ENCODE measurements around the gene UBN1.
A peak's percentile ranks its signal among the peaks of the same experiment; 100 is the strongest.

DNA sequence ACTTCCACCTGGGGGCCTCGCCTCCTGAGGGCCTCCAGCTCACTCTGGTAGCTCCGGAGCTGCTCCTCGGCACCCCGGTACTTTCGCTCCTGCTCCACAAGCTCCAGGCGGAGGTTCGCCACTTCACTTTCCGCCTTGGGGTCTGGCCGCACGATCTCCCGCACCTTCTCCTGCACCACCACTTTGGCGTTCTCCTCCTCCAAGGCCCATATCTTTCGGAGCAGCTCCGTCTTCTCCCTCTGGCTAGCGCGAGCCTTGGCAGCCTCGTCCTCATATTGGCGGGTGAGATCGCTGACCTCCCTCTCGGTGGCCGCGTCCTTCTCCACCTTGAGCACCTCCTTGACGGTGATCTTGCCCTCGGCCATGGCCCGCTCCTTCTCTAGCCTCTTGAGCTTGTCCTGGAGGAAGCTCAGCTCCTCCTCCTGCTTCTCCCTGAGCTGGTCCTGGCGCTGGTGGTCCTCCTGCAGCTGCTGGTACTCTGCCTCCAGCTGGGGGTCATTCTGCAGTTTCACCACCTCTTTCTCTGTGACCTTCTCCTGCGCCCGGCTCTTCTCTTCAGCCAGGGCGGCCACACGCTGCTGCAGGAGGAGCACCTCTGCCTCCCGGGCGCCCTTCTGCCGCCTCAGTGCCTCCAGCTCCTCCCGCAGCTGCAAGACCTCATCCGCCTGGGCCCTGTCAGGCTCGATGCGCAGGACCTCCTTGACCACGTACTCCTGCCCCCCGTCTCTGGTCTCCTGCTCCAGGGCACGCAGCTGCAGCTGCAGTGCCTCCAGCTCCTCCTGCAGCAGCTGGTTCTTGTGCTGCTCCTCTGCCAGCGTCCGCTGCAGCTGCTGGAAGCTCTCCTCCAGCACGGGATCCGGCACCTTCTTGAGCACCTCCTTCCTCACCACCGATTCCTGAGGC is 37.9 kb downstream of the UBN1 start:
- no peak for TF ChIP-seq CBFB (IDR thresholded peaks at IDR 0.05; ENCODE audit: low read depth)
- TF ChIP-seq, protein P1, sequence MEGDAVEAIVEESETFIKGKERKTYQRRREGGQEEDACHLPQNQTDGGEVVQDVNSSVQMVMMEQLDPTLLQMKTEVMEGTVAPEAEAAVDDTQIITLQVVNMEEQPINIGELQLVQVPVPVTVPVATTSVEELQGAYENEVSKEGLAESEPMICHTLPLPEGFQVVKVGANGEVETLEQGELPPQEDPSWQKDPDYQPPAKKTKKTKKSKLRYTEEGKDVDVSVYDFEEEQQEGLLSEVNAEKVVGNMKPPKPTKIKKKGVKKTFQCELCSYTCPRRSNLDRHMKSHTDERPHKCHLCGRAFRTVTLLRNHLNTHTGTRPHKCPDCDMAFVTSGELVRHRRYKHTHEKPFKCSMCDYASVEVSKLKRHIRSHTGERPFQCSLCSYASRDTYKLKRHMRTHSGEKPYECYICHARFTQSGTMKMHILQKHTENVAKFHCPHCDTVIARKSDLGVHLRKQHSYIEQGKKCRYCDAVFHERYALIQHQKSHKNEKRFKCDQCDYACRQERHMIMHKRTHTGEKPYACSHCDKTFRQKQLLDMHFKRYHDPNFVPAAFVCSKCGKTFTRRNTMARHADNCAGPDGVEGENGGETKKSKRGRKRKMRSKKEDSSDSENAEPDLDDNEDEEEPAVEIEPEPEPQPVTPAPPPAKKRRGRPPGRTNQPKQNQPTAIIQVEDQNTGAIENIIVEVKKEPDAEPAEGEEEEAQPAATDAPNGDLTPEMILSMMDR (IDR thresholded peaks at IDR 0.05 in 2 of 3, conservative IDR thresholded peaks at IDR 0.05 in 1 of 3; ENCODE audit: control insufficient read depth in 2 of 3, extremely low read depth in 1 of 3, insufficient read depth in 1 of 3, low read depth in 3 of 3, low read length in 3 of 3), result no peak
- TF ChIP-seq, protein P2, sequence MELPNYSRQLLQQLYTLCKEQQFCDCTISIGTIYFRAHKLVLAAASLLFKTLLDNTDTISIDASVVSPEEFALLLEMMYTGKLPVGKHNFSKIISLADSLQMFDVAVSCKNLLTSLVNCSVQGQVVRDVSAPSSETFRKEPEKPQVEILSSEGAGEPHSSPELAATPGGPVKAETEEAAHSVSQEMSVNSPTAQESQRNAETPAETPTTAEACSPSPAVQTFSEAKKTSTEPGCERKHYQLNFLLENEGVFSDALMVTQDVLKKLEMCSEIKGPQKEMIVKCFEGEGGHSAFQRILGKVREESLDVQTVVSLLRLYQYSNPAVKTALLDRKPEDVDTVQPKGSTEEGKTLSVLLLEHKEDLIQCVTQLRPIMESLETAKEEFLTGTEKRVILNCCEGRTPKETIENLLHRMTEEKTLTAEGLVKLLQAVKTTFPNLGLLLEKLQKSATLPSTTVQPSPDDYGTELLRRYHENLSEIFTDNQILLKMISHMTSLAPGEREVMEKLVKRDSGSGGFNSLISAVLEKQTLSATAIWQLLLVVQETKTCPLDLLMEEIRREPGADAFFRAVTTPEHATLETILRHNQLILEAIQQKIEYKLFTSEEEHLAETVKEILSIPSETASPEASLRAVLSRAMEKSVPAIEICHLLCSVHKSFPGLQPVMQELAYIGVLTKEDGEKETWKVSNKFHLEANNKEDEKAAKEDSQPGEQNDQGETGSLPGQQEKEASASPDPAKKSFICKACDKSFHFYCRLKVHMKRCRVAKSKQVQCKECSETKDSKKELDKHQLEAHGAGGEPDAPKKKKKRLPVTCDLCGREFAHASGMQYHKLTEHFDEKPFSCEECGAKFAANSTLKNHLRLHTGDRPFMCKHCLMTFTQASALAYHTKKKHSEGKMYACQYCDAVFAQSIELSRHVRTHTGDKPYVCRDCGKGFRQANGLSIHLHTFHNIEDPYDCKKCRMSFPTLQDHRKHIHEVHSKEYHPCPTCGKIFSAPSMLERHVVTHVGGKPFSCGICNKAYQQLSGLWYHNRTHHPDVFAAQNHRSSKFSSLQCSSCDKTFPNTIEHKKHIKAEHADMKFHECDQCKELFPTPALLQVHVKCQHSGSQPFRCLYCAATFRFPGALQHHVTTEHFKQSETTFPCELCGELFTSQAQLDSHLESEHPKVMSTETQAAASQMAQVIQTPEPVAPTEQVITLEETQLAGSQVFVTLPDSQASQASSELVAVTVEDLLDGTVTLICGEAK (IDR thresholded peaks at IDR 0.05; ENCODE audit: borderline replicate concordance), result no peak
- TF ChIP-seq, protein P3, sequence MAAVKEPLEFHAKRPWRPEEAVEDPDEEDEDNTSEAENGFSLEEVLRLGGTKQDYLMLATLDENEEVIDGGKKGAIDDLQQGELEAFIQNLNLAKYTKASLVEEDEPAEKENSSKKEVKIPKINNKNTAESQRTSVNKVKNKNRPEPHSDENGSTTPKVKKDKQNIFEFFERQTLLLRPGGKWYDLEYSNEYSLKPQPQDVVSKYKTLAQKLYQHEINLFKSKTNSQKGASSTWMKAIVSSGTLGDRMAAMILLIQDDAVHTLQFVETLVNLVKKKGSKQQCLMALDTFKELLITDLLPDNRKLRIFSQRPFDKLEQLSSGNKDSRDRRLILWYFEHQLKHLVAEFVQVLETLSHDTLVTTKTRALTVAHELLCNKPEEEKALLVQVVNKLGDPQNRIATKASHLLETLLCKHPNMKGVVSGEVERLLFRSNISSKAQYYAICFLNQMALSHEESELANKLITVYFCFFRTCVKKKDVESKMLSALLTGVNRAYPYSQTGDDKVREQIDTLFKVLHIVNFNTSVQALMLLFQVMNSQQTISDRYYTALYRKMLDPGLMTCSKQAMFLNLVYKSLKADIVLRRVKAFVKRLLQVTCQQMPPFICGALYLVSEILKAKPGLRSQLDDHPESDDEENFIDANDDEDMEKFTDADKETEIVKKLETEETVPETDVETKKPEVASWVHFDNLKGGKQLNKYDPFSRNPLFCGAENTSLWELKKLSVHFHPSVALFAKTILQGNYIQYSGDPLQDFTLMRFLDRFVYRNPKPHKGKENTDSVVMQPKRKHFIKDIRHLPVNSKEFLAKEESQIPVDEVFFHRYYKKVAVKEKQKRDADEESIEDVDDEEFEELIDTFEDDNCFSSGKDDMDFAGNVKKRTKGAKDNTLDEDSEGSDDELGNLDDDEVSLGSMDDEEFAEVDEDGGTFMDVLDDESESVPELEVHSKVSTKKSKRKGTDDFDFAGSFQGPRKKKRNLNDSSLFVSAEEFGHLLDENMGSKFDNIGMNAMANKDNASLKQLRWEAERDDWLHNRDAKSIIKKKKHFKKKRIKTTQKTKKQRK (IDR thresholded peaks at IDR 0.05; ENCODE audit: low read depth, low read length), result no peak
- no peak for TF ChIP-seq YY1 (IDR thresholded peaks at IDR 0.05; ENCODE audit: low read depth, low read length)
- TF ChIP-seq MXI1 (IDR thresholded peaks at IDR 0.05; ENCODE audit: low read depth, low read length), result no peak
- 0 out of 2 replicates have a peak, but pooled peaks have one; percentile 15 for TF ChIP-seq POLR2A (IDR thresholded peaks at IDR 0.05; ENCODE audit: low read depth, low read length)
